Measurements from ENCODE around the gene MAPRE2. TPM values are rescaled to one million over a fixed set of nuclear protein-coding genes. Genes with fewer than 3 reads are reported as not detected.

The MAPRE2 gene
- total RNA-seq, 1 donor from 2014 or later, result 9.4 TPM

- Histone ChIP-seq H3K4me1 (ENCODE audit: control insufficient read depth in 3 of 3, insufficient read depth in 3 of 3, low read length in 3 of 3) (peaks cover 38 to 60% (median 57%) of the 10 kb centered on the region in 3 donors), H3K4me3 (ENCODE audit: low read length in 3 of 3) (peak overlapping the region in 1 of 3 donors; percentile 3), H3K9me3 (ENCODE audit: control insufficient read depth in 3 of 3, low read length in 3 of 3) (no peaks in the 10 kb centered on the region), H3K36me3 (ENCODE audit: control insufficient read depth in 3 of 3, insufficient read depth in 3 of 3, low read length in 3 of 3) (peaks cover 6 to 13% (median 7%) of the 10 kb centered on the region in 3 donors), H3K9ac (ENCODE audit: low read depth in 1 of 3, low read length in 3 of 3) (peak overlapping the region in 1 of 3 donors; percentile 47), H3K27ac (ENCODE audit: low read depth, low read length) (peak overlapping the region; percentile 9), H3K27me3 (ENCODE audit: control insufficient read depth in 3 of 3, insufficient read depth in 3 of 3, low read length in 3 of 3) (no peaks in the 10 kb centered on the region)
Measured at GRCh38 chr18:35122586-35123224, 81.5 kb downstream of the MAPRE2 start.

GRCh38 chr18:35123811-35124210 lies 82.6 kb downstream of the MAPRE2 start:
- H3K27me3 ChIP-seq (ENCODE audit: control insufficient read depth in 3 of 3, insufficient read depth in 3 of 3, low read length in 3 of 3), result no peaks in the 10 kb centered on the region
- peak overlapping the region; percentile 36 for H3K27ac ChIP-seq (ENCODE audit: low read depth, low read length)
- H3K4me3 ChIP-seq (ENCODE audit: low read length in 3 of 3), result no peak overlapping the region
- peaks cover 27 to 50% (median 47%) of the 10 kb centered on the region in 3 donors for H3K4me1 ChIP-seq (ENCODE audit: control insufficient read depth in 3 of 3, insufficient read depth in 3 of 3, low read length in 3 of 3)
- H3K36me3 ChIP-seq (ENCODE audit: control insufficient read depth in 3 of 3, insufficient read depth in 3 of 3, low read length in 3 of 3), result peaks cover 12 to 21% (median 16%) of the 10 kb centered on the region in 3 donors
- H3K9ac ChIP-seq (ENCODE audit: low read depth in 1 of 3, low read length in 3 of 3), result no peak overlapping the region
- no peaks in the 10 kb centered on the region for H3K9me3 ChIP-seq (ENCODE audit: control insufficient read depth in 3 of 3, low read length in 3 of 3)

DNA sequence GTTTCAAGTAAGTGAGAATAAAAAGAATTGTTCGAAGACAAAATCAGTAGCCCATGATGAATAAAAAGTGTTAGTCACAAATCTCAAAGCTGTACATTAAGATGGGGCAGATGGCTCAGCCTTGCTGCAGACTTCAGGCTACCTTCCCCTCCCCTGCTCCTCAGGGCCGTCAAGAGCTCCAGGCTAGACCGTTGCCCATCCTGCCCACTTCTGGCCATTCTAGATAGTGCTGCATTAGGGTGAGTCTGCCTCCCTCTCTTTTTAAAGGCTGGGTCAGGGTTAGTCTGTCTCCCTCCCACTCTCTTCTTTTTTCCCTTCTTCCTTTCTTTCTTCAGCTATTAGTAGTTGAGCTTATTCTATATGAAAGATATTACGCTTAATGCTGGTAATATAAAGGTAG lies 86.0 kb downstream of the MAPRE2 start:
- no peak overlapping the region for H3K9ac ChIP-seq (ENCODE audit: low read depth in 1 of 3, low read length in 3 of 3)
- H3K4me3 ChIP-seq (ENCODE audit: low read length in 3 of 3), result no peak overlapping the region
- peaks cover 16 to 29% (median 25%) of the 10 kb centered on the region in 3 donors for H3K4me1 ChIP-seq (ENCODE audit: control insufficient read depth in 3 of 3, insufficient read depth in 3 of 3, low read length in 3 of 3)
- H3K27me3 ChIP-seq (ENCODE audit: control insufficient read depth in 3 of 3, insufficient read depth in 3 of 3, low read length in 3 of 3), result no peaks in the 10 kb centered on the region
- H3K36me3 ChIP-seq (ENCODE audit: control insufficient read depth in 3 of 3, insufficient read depth in 3 of 3, low read length in 3 of 3), result peaks cover 23 to 44% (median 33%) of the 10 kb centered on the region in 3 donors
- no peaks in the 10 kb centered on the region for H3K9me3 ChIP-seq (ENCODE audit: control insufficient read depth in 3 of 3, low read length in 3 of 3)
- no peak overlapping the region for H3K27ac ChIP-seq (ENCODE audit: low read depth, low read length)

- no peak overlapping the region for H3K4me3 ChIP-seq (ENCODE audit: low read length in 3 of 3)
- no peak overlapping the region for H3K27ac ChIP-seq (ENCODE audit: low read depth, low read length)
- no peaks in the 10 kb centered on the region for H3K9me3 ChIP-seq (ENCODE audit: control insufficient read depth in 3 of 3, low read length in 3 of 3)
- no peaks in the 10 kb centered on the region for H3K27me3 ChIP-seq (ENCODE audit: control insufficient read depth in 3 of 3, insufficient read depth in 3 of 3, low read length in 3 of 3)
- H3K36me3 ChIP-seq (ENCODE audit: control insufficient read depth in 3 of 3, insufficient read depth in 3 of 3, low read length in 3 of 3), result peaks cover 29 to 56% (median 44%) of the 10 kb centered on the region in 3 donors
- peaks cover 14 to 15% (median 14%) of the 10 kb centered on the region in 3 donors for H3K4me1 ChIP-seq (ENCODE audit: control insufficient read depth in 3 of 3, insufficient read depth in 3 of 3, low read length in 3 of 3)
- H3K9ac ChIP-seq (ENCODE audit: low read depth in 1 of 3, low read length in 3 of 3), result no peak overlapping the region
Measured at GRCh38 chr18:35128675-35129074, 87.5 kb downstream of the MAPRE2 start.

DNA sequence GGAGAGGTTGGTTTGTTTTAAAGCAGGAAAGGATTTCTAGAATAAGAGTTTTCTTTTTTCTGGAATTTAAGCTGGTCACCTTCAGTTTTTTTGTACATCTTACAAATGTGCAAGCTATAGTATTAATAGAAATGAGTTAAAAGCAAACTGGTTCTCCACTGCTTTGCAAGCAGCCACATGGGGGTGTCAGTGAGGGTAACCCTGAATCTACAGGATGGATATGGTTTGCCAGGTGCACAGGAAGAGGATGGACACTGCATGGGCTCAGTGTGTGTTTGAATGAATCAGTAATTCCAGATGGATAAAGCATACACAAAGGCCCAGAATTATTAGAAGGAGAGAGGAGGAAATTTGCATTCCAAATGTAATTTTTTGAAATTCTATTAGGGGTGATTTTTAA lies 89.0 kb downstream of the MAPRE2 start:
- Histone ChIP-seq H3K9me3 (ENCODE audit: control insufficient read depth in 3 of 3, low read length in 3 of 3) (no peaks in the 10 kb centered on the region), H3K4me1 (ENCODE audit: control insufficient read depth in 3 of 3, insufficient read depth in 3 of 3, low read length in 3 of 3) (peaks cover 4 to 9% (median 7%) of the 10 kb centered on the region in 3 donors), H3K36me3 (ENCODE audit: control insufficient read depth in 3 of 3, insufficient read depth in 3 of 3, low read length in 3 of 3) (peaks cover 38 to 64% (median 60%) of the 10 kb centered on the region in 3 donors), H3K4me3 (ENCODE audit: low read length in 3 of 3) (no peak overlapping the region), H3K9ac (ENCODE audit: low read depth in 1 of 3, low read length in 3 of 3) (no peak overlapping the region), H3K27ac (ENCODE audit: low read depth, low read length) (no peak overlapping the region), H3K27me3 (ENCODE audit: control insufficient read depth in 3 of 3, insufficient read depth in 3 of 3, low read length in 3 of 3) (no peaks in the 10 kb centered on the region)

DNA sequence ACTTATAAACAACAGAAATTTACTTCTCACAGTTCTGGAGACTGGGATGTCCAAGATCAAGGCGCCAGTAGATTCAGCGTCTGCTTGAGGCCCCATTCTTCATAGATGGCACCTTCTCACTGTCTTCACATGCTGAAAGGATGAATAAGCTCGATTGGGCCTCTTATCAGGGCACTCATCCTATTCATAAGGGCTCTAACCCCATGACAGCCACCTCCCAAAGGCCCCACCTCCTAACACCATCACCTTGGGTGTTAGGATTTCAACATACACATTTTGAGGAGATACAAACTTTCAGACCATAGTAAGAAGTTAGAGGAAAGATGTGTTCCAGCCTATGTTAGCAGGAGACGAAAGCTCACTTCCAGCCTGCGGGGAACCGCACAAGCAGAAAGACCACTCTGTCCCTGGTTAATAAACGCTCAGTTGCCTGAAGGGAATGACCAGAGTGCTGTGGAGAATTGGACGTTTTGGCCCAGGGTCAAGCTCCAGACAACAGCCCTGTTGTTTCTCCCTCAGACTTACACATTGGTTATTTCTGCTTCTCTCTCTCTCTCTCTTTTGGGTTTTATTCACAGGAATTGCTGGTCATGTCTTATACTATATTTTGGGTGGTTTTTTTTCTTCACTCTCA lies 90.3 kb downstream of the MAPRE2 start:
- peaks cover 48 to 74% (median 69%) of the 10 kb centered on the region in 3 donors for H3K36me3 ChIP-seq (ENCODE audit: control insufficient read depth in 3 of 3, insufficient read depth in 3 of 3, low read length in 3 of 3)
- no peak overlapping the region for H3K9ac ChIP-seq (ENCODE audit: low read depth in 1 of 3, low read length in 3 of 3)
- H3K27ac ChIP-seq (ENCODE audit: low read depth, low read length), result no peak overlapping the region
- peaks cover 4 to 9% (median 7%) of the 10 kb centered on the region in 3 donors for H3K4me1 ChIP-seq (ENCODE audit: control insufficient read depth in 3 of 3, insufficient read depth in 3 of 3, low read length in 3 of 3)
- H3K4me3 ChIP-seq (ENCODE audit: low read length in 3 of 3), result no peak overlapping the region
- H3K9me3 ChIP-seq (ENCODE audit: control insufficient read depth in 3 of 3, low read length in 3 of 3), result no peaks in the 10 kb centered on the region
- H3K27me3 ChIP-seq (ENCODE audit: control insufficient read depth in 3 of 3, insufficient read depth in 3 of 3, low read length in 3 of 3), result no peaks in the 10 kb centered on the region

DNA sequence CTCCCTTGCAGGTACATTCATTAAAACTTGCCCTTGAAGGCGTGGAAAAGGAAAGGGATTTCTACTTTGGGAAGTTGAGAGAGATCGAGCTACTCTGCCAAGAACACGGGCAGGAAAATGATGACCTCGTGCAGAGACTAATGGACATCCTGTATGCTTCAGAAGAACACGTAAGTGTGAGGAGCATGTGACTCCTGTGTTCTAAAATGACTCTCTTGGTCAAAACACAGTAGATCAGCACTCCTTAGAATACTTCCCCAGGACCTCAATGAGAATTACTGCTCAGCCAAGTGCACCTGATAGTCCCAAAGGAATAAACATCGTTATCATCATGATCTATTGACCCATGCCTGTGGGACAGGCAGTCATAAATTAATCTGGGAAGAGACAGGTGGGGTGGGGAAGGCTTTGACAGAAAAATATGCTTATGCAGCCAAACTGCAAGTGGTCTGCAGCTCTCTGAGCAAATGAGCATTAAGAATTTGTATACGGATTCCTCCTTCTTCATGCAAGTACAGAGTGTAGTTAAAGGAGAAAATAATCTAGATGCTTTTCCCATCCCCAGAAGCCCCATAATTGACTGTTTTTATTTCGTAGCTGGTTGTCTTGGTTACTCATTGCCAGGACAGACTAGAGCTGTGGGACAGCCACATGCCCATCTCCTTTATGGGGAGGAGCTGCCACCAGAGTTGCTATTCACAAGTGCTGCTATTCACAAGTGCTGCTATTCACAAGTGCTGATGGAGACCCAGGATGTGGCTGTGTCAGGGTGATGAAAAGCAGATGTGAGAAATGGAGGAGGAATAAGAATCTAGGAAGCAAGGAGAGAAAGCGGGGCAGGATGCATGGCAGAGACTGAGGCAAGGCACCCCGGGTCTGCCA lies 91.0 kb downstream of the MAPRE2 start:
- peaks cover 4 to 9% (median 7%) of the 10 kb centered on the region in 3 donors for H3K4me1 ChIP-seq (ENCODE audit: control insufficient read depth in 3 of 3, insufficient read depth in 3 of 3, low read length in 3 of 3)
- peaks cover 50 to 74% (median 70%) of the 10 kb centered on the region in 3 donors for H3K36me3 ChIP-seq (ENCODE audit: control insufficient read depth in 3 of 3, insufficient read depth in 3 of 3, low read length in 3 of 3)

GRCh38 chr18:35134190-35134730 lies 93.0 kb downstream of the MAPRE2 start:
- peaks cover 46 to 73% (median 70%) of the 10 kb centered on the region in 3 donors for H3K36me3 ChIP-seq (ENCODE audit: control insufficient read depth in 3 of 3, insufficient read depth in 3 of 3, low read length in 3 of 3)

More for the DNA sequence above, 91.0 kb downstream of the MAPRE2 start:
- H3K9ac ChIP-seq (ENCODE audit: low read depth in 1 of 3, low read length in 3 of 3), result no peak overlapping the region
- H3K9me3 ChIP-seq (ENCODE audit: control insufficient read depth in 3 of 3, low read length in 3 of 3), result no peaks in the 10 kb centered on the region
- H3K27ac ChIP-seq (ENCODE audit: low read depth, low read length), result no peak overlapping the region
- no peak overlapping the region for H3K4me3 ChIP-seq (ENCODE audit: low read length in 3 of 3)
- no peaks in the 10 kb centered on the region for H3K27me3 ChIP-seq (ENCODE audit: control insufficient read depth in 3 of 3, insufficient read depth in 3 of 3, low read length in 3 of 3)

GRCh38 chr18:35134791-35135531 lies 93.7 kb downstream of the MAPRE2 start:
- no peak overlapping the region for H3K27ac ChIP-seq (ENCODE audit: low read depth, low read length)
- no peaks in the 10 kb centered on the region for H3K27me3 ChIP-seq (ENCODE audit: control insufficient read depth in 3 of 3, insufficient read depth in 3 of 3, low read length in 3 of 3)
- no peaks in the 10 kb centered on the region for H3K9me3 ChIP-seq (ENCODE audit: control insufficient read depth in 3 of 3, low read length in 3 of 3)
- H3K4me1 ChIP-seq (ENCODE audit: control insufficient read depth in 3 of 3, insufficient read depth in 3 of 3, low read length in 3 of 3), result peaks cover 4 to 11% (median 9%) of the 10 kb centered on the region in 3 donors
- H3K4me3 ChIP-seq (ENCODE audit: low read length in 3 of 3), result no peak overlapping the region
- H3K9ac ChIP-seq (ENCODE audit: low read depth in 1 of 3, low read length in 3 of 3), result no peak overlapping the region
- H3K36me3 ChIP-seq (ENCODE audit: control insufficient read depth in 3 of 3, insufficient read depth in 3 of 3, low read length in 3 of 3), result peaks cover 45 to 72% (median 71%) of the 10 kb centered on the region in 3 donors

More at GRCh38 chr18:35134190-35134730, 93.0 kb downstream of the MAPRE2 start:
- peaks cover 4 to 11% (median 9%) of the 10 kb centered on the region in 3 donors for H3K4me1 ChIP-seq (ENCODE audit: control insufficient read depth in 3 of 3, insufficient read depth in 3 of 3, low read length in 3 of 3)
- no peaks in the 10 kb centered on the region for H3K9me3 ChIP-seq (ENCODE audit: control insufficient read depth in 3 of 3, low read length in 3 of 3)
- no peak overlapping the region for H3K4me3 ChIP-seq (ENCODE audit: low read length in 3 of 3)
- H3K27me3 ChIP-seq (ENCODE audit: control insufficient read depth in 3 of 3, insufficient read depth in 3 of 3, low read length in 3 of 3), result no peaks in the 10 kb centered on the region
- no peak overlapping the region for H3K9ac ChIP-seq (ENCODE audit: low read depth in 1 of 3, low read length in 3 of 3)
- no peak overlapping the region for H3K27ac ChIP-seq (ENCODE audit: low read depth, low read length)

All from skeletal muscle tissue (tissue), 4 donors.